Erythroblast (primary cell): Measurements from ENCODE around the gene HHEX.
"Not testable (repeated sequence)": the region's sequence is repeated elsewhere in the genome, so short reads cannot be mapped to it uniquely, and the experiment has no call there.

ENCODE experiments used
- DNase-seq, 2 experiments: peaks; one replicate each; lab custom pipeline; 2025; lab: John Stamatoyannopoulos, UW
- GATA1 ChIP-seq: IDR thresholded peaks from 2 replicates; pipeline ENCODE4 v1.6.1; 2011; ENCODE audit warnings: low read depth, mild to moderate bottlenecking, control low read depth, low read length, moderate library complexity
- POLR2A ChIP-seq: IDR thresholded peaks from 2 replicates; pipeline ENCODE4 v1.6.1; 2011; ENCODE audit warnings: mild to moderate bottlenecking, low read length

HHEX gene

GRCh38 chr10:92732958-92733357 lies 43.2 kb downstream of the HHEX start:
- TF ChIP-seq POLR2A (no peak), GATA1 (no peak)
- DNase-seq = no peak

- peak; percentile 6 to 11 for DNase-seq
- TF ChIP-seq POLR2A (no peak), GATA1 (no peak)
Observed at GRCh38 chr10:92734301-92734700, 44.5 kb downstream of the HHEX start.

GRCh38 chr10:92735938-92736337 lies 46.2 kb downstream of the HHEX start:
- TF ChIP-seq POLR2A = no peak
- TF ChIP-seq GATA1 = no peak
- no peak for DNase-seq

- DNase-seq = no peak
- TF ChIP-seq POLR2A (no peak), GATA1 (no peak)
Observed at GRCh38 chr10:92737484-92737883, 47.7 kb downstream of the HHEX start.

- no peak for DNase-seq
- no peak for TF ChIP-seq GATA1
- TF ChIP-seq POLR2A = no peak
Observed at GRCh38 chr10:92740762-92741161, 51.0 kb downstream of the HHEX start.

- not testable (repeated sequence) for DNase-seq
Observed at GRCh38 chr10:92741741-92742140, 52.0 kb downstream of the HHEX start.

- DNase-seq = no peak
- no peak for TF ChIP-seq GATA1
- TF ChIP-seq POLR2A = no peak
Observed at GRCh38 chr10:92742331-92743228, 52.8 kb downstream of the HHEX start.
